Dermis microvascular lymphatic vessel endothelial cell (primary cell): ENCODE data around the gene KIAA1614. TPM values are rescaled to one million over a fixed set of nuclear protein-coding genes. Genes with fewer than 3 reads are reported as not detected.
"Not testable (repeated sequence)": the region's sequence is repeated elsewhere in the genome, so short reads cannot be mapped to it uniquely, and the experiment has no call there.

Experiments
- DNase-seq, 2 donors: peaks; one replicate each; pipeline versions ENCODE4 v3.0.0 to v3.0.0-alpha.2; 2010; ENCODE audit warnings: low read depth in 2 of 2
- total RNA-seq: library from RNA; depleted of rRNA; stranded (reverse); fragments of >200 nt; gene quantifications from 2 replicates; pipeline ENCODE4 v1.2.1, GENCODE V29; 2014

KIAA1614 gene
- total RNA-seq, 1 donor from 2014 or later, result 4.0 TPM

GRCh38 chr1:180962178-180962577, 49.5 kb downstream of the KIAA1614 start:
- no peak for DNase-seq

- DNase-seq, result no peak
Observed at GRCh38 chr1:180964056-180964455, 51.4 kb downstream of the KIAA1614 start.

GRCh38 chr1:180964595-180964994, 51.9 kb downstream of the KIAA1614 start:
- no peak for DNase-seq

- no peak for DNase-seq
Observed at GRCh38 chr1:180966312-180966711, 53.6 kb downstream of the KIAA1614 start.

- DNase-seq, result no peak
Observed at GRCh38 chr1:180966744-180967536, 54.2 kb downstream of the KIAA1614 start.

- DNase-seq, result no peak
Observed at GRCh38 chr1:180967558-180967957, 54.9 kb downstream of the KIAA1614 start.

- DNase-seq, result not testable (repeated sequence)
Observed at GRCh38 chr1:180968834-180969233, 56.1 kb downstream of the KIAA1614 start.

GRCh38 chr1:180969434-180969833, 56.7 kb downstream of the KIAA1614 start:
- DNase-seq, result no peak

- no peak for DNase-seq
Observed at GRCh38 chr1:180970333-180971079, 57.8 kb downstream of the KIAA1614 start.

- DNase-seq, result no peak
Observed at GRCh38 chr1:180971273-180971997, 58.7 kb downstream of the KIAA1614 start.

- DNase-seq, result no peak
Observed at GRCh38 chr1:180973369-180973768, 60.7 kb downstream of the KIAA1614 start.

- no peak for DNase-seq
Observed at GRCh38 chr1:180974236-180974635, 61.5 kb downstream of the KIAA1614 start.

- DNase-seq, result no peak
Observed at GRCh38 chr1:180975551-180975950, 62.9 kb downstream of the KIAA1614 start.

GRCh38 chr1:180976191-180976590, 63.5 kb downstream of the KIAA1614 start:
- no peak for DNase-seq

- DNase-seq, result no peak
Observed at GRCh38 chr1:180976732-180977357, 64.1 kb downstream of the KIAA1614 start.

GRCh38 chr1:180981596-180982387, 69.1 kb downstream of the KIAA1614 start:
- no peak for DNase-seq

- DNase-seq, result no peak
Observed at GRCh38 chr1:180982422-180982821, 69.7 kb downstream of the KIAA1614 start.

GRCh38 chr1:180988253-180988752, 75.6 kb downstream of the KIAA1614 start:
- DNase-seq, result peak in 1 of 2 donors; percentile 35

GRCh38 chr1:180994262-180994661, 81.6 kb downstream of the KIAA1614 start:
- DNase-seq, result no peak

GRCh38 chr1:180997843-180998504, 85.3 kb downstream of the KIAA1614 start:
- no peak for DNase-seq
